GM19025 (cell line): ENCODE measurements around the gene TBCD.
"Not testable (repeated sequence)": the region's sequence is repeated elsewhere in the genome, so short reads cannot be mapped to it uniquely, and the experiment has no call there.

Experiments
- ATAC-seq: cut with Tn5 transposase; IDR thresholded peaks from one replicate; pipeline ENCODE4 v1.9.1; 2021; ENCODE audit warnings: mild to moderate bottlenecking, low read depth, moderate library complexity; ENCODE audit not compliant: unreplicated experiment

Gene TBCD

GRCh38 chr17:82976982-82977488 lies 225.2 kb downstream of the TBCD start:
- no peak for ATAC-seq

GRCh38 chr17:82977606-82978005 lies 225.7 kb downstream of the TBCD start:
- no peak for ATAC-seq

GRCh38 chr17:82978765-82979349 lies 227.0 kb downstream of the TBCD start:
- ATAC-seq: no peak

GRCh38 chr17:82979718-82980117 lies 227.9 kb downstream of the TBCD start:
- no peak for ATAC-seq

- ATAC-seq: no peak
These were observed 228.8 kb downstream of the TBCD start for GRCh38 chr17:82980632-82981031.

- no peak for ATAC-seq
These were observed 229.4 kb downstream of the TBCD start for GRCh38 chr17:82981141-82981730.

GRCh38 chr17:82983510-82984248 lies 231.8 kb downstream of the TBCD start:
- ATAC-seq: no peak

- not testable (repeated sequence) for ATAC-seq
These were observed 232.4 kb downstream of the TBCD start for GRCh38 chr17:82984249-82984617.

GRCh38 chr17:82984751-82985427 lies 233.0 kb downstream of the TBCD start:
- ATAC-seq: no peak

GRCh38 chr17:82985428-82985805 lies 233.6 kb downstream of the TBCD start:
- ATAC-seq: no peak

- no peak for ATAC-seq
These were observed 234.1 kb downstream of the TBCD start for GRCh38 chr17:82985973-82986372.

GRCh38 chr17:82989051-82989450 lies 237.2 kb downstream of the TBCD start:
- ATAC-seq: not testable (repeated sequence)

GRCh38 chr17:82989881-82990280 lies 238.0 kb downstream of the TBCD start:
- ATAC-seq: no peak

GRCh38 chr17:82993005-82993404 lies 241.1 kb downstream of the TBCD start:
- ATAC-seq: no peak
